Measurements from ENCODE around the gene IGFN1. TPM values are rescaled to one million over a fixed set of nuclear protein-coding genes. Genes with fewer than 3 reads are reported as not detected.
"Not testable (repeated sequence)": the region's sequence is repeated elsewhere in the genome, so short reads cannot be mapped to it uniquely, and the experiment has no call there.

IGFN1 gene
- total RNA-seq, 1 experiment from 2014 or later = 0.34 TPM

DNA sequence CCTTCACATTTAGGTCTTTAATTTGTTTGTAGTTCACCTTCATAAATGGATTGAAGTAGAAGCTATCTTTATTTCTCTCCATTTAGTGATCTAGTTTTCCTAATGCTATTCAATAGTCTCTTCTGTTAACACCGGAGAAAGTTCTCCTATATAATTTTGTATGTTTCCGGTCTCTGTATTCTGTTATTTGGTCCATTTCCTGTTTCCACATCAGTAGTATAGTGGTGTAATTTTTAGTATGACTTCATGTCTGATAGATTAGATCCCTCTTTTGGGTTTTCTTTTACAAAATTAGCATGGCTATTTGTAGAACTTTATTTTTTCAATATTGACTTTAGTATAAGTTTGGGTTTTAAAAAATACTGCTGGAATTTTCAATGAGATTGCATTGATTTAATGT lies 51.1 kb downstream of the IGFN1 start:
- DNase-seq (ENCODE audit: low read depth) = no peak

- DNase-seq (ENCODE audit: low read depth) = no peak
Observed at GRCh38 chr1:201245082-201245481, 54.5 kb downstream of the IGFN1 start.

DNA sequence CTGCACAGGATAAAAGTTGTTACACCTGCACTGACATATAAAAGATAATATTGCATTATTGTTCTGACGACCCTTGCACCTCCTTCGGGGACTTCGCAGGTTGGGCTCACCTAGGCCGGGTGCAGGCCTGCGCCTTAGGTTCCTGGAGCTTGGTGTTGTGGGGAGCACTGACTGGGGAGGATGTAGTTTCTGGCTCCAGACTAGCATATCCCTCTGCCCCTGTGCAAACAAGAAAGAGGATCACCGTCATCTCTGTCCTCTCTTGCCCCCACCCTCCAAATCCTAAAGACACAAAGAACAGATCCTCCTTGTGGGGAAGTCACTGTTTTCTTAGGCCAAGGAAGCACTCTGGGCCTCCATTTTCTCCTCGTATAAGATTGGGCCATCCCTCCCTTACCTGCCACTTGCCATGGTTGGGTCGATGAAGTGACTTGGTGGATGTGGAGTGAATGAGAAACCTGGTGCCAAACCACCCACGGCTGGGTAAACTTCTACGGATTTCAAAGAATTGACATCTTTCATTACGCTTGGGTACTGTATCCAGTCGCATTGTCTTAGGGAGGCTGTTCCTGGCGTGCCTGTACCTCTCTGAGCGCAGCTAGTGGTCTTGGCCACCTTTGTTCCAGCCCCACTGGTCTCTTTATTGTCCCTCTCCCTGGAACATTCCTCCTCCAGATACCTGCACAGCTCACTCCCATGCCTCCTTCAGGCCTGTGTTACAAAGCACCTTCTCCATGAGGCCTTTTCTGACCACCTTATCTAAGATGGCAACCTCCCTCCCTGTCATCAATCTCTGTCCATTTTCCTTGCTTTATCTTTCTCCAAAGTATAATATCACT lies 58.3 kb downstream of the IGFN1 start:
- DNase-seq (ENCODE audit: low read depth) = no peak

DNA sequence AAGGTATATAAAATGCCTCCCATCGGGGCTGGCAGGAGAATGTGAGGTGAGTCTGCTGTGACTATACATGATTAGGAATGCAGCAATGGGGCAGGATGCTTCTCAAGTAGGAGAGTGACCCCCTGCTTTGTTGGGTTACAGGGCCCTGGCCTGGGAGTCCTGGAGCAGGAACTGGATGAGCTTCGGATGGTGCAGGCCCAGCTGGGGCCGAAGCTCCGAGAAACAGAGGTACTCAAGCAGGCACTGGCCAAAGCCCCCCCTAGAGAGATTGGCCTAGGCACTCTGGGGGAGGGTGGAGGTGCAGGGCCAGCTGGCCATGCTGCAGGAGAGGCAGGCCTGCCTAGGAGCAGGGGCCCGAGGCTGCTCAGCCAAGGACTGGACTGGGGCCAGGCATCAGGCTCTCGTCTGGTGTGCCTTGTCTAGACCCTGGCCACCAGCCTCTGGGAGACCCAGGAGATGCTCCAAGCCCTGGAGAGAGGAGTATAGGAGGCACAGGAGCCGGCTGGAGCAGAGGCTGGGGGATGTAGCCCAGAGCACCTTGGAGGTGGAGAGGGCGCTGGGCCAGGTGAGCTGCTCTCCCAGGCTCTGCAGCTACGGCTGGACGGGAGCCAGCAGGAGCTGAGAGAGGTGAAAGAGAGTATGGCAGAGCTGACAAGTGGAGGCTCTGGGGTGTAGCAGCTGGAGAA lies 59.8 kb downstream of the IGFN1 start:
- DNase-seq (ENCODE audit: low read depth) = no peak

- no peak for DNase-seq (ENCODE audit: low read depth)
Observed at GRCh38 chr1:201251411-201251810, 60.8 kb downstream of the IGFN1 start.

- no peak for DNase-seq (ENCODE audit: low read depth)
Observed at GRCh38 chr1:201251851-201252430, 61.3 kb downstream of the IGFN1 start.

DNA sequence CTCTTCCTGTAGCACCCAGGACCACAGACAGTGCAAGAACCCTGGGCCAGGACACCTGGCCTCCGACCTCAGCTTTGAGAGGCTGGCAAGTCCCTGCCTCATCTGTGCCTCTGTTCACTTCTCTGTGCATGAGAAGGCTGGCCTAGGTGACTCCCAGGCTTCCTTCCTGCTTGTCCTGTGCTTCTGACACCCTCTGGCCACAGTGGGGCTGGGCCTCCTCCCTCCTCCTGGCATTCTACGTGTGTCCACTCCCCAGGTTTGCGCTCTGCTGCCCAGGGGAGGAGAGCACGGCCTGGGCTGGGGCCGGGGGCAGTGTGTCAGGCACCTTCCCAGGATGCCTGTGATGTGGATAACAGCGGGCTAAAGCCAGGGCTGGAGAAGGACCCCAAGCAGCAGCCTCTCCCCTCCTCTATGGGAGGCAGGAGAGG lies 62.3 kb downstream of the IGFN1 start:
- DNase-seq (ENCODE audit: low read depth) = no peak

DNA sequence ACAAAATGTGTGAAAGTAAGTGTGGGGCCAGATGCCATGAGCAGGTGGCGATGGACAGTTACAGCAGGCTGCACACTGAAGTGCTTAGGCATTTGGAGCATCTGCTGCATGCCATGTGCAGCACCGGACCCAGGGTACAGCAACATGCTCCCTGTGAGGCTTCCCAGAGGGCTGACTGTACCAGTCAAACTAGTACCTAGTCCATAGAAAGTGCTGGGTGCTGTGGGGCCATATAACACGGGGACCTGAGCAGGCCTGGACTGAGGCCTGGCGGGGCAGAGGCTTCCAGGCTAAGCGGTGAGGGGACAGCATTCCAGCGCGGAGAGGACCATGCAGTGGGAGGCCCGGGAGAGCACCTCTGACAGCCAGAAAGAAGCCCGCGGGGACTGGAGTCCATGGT lies 62.8 kb downstream of the IGFN1 start:
- DNase-seq (ENCODE audit: low read depth) = no peak

- no peak for DNase-seq (ENCODE audit: low read depth)
Observed at GRCh38 chr1:201253906-201254624, 63.4 kb downstream of the IGFN1 start.

DNA sequence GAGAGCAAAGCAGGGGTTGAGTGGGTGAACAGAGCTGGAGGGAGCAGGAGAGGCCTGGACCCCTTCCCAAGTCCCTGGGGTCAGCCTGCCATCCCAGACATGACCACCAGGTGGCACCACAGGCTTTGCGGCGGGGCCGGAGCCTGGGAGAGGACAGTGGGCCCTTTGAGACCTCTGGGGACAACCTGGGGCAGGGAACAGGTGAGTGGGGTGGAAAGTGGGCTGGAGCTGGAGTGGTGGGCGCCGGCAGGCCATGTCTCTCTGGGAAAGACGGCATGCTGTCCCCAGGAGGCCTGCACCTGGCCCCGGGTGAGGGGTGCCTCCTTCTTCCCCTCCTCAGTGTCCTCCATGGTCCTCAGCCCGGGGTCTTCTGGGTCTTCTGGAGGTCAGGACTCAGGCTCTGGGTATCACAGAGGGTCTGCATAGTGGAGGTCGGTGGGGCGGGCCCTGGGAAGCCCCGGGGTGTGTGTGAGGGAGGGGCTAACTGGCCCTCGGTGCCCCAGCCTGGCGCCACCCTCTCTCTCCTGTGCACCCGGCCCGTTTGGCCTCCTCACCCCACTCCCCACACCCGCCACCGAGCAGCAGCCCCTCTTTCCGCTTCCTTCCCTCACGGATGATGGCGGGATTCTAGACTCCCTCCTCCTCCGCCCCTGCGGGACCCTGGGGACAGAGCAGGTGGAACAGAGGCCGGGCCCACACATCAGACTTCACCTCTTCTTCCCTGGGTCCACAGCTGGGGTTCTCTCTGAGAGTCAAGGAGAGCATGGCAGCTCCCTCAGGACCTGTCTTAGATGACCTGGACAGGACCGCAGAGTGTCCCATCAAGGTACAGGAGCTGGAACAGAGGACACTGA lies 64.2 kb downstream of the IGFN1 start:
- DNase-seq (ENCODE audit: low read depth) = no peak

- no peak for DNase-seq (ENCODE audit: low read depth)
Observed at GRCh38 chr1:201255479-201256362, 65.1 kb downstream of the IGFN1 start.

DNA sequence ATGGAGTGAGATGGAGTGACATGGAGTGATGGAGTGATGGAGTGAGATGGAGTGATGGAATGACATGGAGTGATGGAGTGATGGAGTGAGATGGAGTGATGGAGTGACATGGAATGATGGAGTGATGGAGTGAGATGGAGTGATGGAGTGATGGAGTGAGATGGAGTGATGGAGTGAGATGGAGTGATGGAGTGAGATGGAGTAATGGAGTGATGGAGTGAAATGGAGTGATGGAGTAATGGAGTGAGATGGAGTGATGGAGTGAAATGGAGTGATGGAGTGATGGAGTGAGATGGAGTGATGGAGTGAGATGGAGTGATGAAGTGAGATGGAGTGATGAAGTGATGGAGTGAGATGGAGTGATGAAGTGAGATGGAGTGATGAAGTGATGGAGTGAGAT lies 67.5 kb downstream of the IGFN1 start:
- not testable (repeated sequence) for DNase-seq (ENCODE audit: low read depth)

DNA sequence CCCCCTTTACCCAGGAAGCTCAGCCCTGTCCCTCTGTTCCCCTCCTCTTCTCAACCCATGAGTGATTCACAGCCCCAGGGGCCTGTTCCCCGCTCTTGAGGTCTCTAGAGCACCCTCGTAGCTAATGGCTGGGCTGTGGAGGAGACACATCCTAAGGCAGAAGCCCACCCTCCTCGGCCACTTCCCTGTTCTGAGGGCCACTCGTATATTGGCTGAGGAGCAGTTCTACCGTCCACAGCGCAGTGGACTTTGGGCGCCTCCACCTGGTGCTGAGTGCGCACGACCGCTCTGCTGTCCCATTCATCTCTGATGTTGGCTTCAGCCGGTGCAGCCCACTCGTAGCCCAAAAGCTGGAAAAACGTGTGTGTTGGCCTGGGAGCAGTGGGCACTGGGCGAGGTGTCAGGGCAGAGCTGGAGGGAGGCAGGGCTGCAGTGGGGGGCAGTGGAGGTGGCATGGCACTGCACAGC lies 68.2 kb downstream of the IGFN1 start:
- DNase-seq (ENCODE audit: low read depth) = no peak

- no peak for DNase-seq (ENCODE audit: low read depth)
Observed at GRCh38 chr1:201259476-201260235, 69.0 kb downstream of the IGFN1 start.

DNA sequence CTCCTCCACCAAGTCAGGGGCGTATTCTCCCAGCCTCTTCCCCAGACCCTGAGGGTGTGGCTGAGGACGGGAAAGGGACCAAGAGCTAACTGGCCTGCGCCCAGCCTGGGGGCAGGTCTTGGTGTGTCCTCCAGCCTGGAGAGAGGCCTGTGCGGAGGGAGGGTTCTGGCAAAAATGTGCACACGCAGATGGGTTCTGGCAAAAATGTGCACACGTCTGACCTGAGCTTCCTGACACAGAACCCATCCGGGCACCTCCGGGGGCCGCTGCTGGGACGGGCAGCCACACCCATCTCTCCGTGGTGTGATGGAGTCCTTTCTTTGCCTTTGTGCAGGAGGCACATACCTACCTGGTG lies 69.6 kb downstream of the IGFN1 start:
- DNase-seq (ENCODE audit: low read depth) = no peak

GRCh38 chr1:201260648-201261311 lies 70.2 kb downstream of the IGFN1 start:
- DNase-seq (ENCODE audit: low read depth) = no peak

- no peak for DNase-seq (ENCODE audit: low read depth)
Observed at GRCh38 chr1:201261771-201262547, 71.3 kb downstream of the IGFN1 start.
